Colonic mucosa (tissue), 4 donors: ENCODE results near the gene KCNK3. TPM values are rescaled to one million over a fixed set of nuclear protein-coding genes. Genes with fewer than 3 reads are reported as not detected.

ENCODE experiments used
- DNase-seq: peaks from one replicate; pipeline ENCODE4 v3.0.0-alpha.2; 2020
- H3K27ac ChIP-seq: fragments of 200-600 bp; one replicate; pipeline ENCODE4 v1.8.0; 2021
- H3K27me3 ChIP-seq: fragments of 200-600 bp; one replicate; pipeline ENCODE4 v1.8.0; 2021
- H3K36me3 ChIP-seq: fragments of 200-600 bp; one replicate; pipeline ENCODE4 v1.8.0; 2021
- H3K4me1 ChIP-seq: fragments of 200-600 bp; one replicate; pipeline ENCODE4 v1.8.0; 2021; ENCODE audit warnings: mild to moderate bottlenecking
- H3K4me3 ChIP-seq: fragments of 200-600 bp; one replicate; pipeline ENCODE4 v1.8.0; 2021
- H3K9ac ChIP-seq, 2 donors: one replicate each; pipeline ENCODE4 v1.7.0; 2013; ENCODE audit warnings: control low read depth in 2 of 2, low read depth in 2 of 2, low read length in 2 of 2
- H3K9me3 ChIP-seq: fragments of 200-600 bp; one replicate; pipeline ENCODE4 v1.8.0; 2021
- intact Hi-C: fragments of 100-400 bp; cut with DNase I; formaldehyde crosslinking; loops from one replicate; pipeline ENCODE4 v1.14.1; 2022
- total RNA-seq, 2 donors: library from RNA; stranded (reverse); fragmentation: NEBNext Ultra II Directional in 1 of 2; extraction: Animal tissue kit (Norgen Biotek cat#: 25700) in 1 of 2; gene quantifications; one replicate each; pipeline ENCODE4 v1.2.1, GENCODE V29; 2021
- TF ChIP-seq, protein P1 (sequence below): fragments of 200-600 bp; IDR thresholded peaks from one replicate; pipeline ENCODE4 v1.8.0; 2022; ENCODE audit warnings: antibody characterized with exemption, mild to moderate bottlenecking
- donor health status: healthy.
- donor health status: DM: no; HTN: no; CAD: no.
- donor health status: DM: no; HTN: no; CAD: no.

Gene KCNK3
- total RNA-seq, 2 donors from 2014 or later: 1.2 to 1.5 TPM

DNA sequence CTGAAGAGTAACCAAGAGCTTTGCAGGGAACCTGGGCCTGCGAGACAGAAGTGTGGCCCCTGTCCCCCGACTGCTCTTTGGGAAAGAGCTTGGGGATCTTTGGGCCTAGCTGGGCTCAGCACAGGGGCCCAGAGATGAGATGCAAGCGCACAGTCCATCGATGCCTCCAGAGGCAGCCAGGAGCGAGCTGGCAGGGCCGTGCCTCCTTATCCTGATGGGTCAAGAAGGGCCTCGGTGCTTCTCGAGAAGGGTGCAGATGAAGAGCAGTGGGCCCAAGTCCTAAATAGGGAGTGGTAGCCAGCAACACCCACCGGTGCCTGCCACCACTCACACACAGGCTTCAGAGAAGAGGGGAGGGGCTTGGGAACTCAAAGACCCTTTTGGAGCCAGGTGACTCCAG lies 17.6 kb downstream of the KCNK3 start:
- Histone ChIP-seq H3K9ac (no peak overlapping the region), H3K4me1 (no peaks in the 10 kb centered on the region), H3K36me3 (no peaks in the 10 kb centered on the region), H3K27ac (no peak overlapping the region), H3K9me3 (no peaks in the 10 kb centered on the region), H3K27me3 (no peaks in the 10 kb centered on the region), H3K4me3 (no peak overlapping the region)
- no peak for DNase-seq
- TF ChIP-seq, protein P1, sequence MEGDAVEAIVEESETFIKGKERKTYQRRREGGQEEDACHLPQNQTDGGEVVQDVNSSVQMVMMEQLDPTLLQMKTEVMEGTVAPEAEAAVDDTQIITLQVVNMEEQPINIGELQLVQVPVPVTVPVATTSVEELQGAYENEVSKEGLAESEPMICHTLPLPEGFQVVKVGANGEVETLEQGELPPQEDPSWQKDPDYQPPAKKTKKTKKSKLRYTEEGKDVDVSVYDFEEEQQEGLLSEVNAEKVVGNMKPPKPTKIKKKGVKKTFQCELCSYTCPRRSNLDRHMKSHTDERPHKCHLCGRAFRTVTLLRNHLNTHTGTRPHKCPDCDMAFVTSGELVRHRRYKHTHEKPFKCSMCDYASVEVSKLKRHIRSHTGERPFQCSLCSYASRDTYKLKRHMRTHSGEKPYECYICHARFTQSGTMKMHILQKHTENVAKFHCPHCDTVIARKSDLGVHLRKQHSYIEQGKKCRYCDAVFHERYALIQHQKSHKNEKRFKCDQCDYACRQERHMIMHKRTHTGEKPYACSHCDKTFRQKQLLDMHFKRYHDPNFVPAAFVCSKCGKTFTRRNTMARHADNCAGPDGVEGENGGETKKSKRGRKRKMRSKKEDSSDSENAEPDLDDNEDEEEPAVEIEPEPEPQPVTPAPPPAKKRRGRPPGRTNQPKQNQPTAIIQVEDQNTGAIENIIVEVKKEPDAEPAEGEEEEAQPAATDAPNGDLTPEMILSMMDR: no peak
- intact Hi-C loops: no loop called here

DNA sequence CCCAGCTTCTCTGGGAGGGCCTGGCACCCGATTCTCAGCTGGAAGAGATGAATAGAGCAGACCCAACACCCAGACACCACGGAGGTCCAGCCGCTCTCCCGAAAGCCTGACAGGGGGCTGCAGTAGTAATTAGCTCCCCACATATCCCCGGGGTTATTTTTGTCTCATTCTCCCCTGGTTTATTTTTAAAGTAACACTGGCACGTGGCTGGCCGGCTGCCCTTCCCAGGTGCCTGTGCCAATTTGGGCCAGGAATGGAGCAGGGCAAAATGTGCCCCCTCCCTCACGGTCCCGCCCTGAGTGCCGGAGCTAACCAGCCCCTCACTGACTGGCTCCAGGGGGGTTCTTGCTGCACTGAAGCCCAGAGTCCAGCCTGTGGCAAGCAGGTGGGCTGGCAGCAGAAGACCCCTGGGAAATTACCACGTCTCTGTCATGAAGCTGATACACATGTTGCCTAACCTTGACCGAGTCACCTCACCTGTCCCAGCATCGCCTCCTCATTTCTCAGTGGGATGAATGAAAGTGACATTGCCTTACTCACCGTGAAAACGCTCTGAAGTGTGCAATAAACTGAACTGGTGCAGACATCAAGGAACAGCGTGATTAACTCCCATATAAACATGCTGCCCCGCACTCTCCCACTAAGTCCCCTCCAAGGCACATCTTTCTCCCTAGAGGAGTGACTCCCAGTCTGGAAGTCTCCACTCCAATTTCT lies 18.4 kb downstream of the KCNK3 start:
- no peak for DNase-seq
- TF ChIP-seq, protein P1: no peak
- H3K27ac ChIP-seq: no peak overlapping the region
- no peaks in the 10 kb centered on the region for H3K4me1 ChIP-seq
- H3K9me3 ChIP-seq: no peaks in the 10 kb centered on the region
- H3K36me3 ChIP-seq: no peaks in the 10 kb centered on the region
- no peak overlapping the region for H3K4me3 ChIP-seq
- no peak overlapping the region for H3K9ac ChIP-seq
- no peaks in the 10 kb centered on the region for H3K27me3 ChIP-seq
- intact Hi-C loops: no loop called here

- Histone ChIP-seq H3K4me3 (no peak overlapping the region), H3K9me3 (no peaks in the 10 kb centered on the region), H3K36me3 (no peaks in the 10 kb centered on the region), H3K27ac (no peak overlapping the region), H3K27me3 (no peaks in the 10 kb centered on the region), H3K9ac (no peak overlapping the region), H3K4me1 (no peaks in the 10 kb centered on the region)
- intact Hi-C loops: no loop called here
- TF ChIP-seq, protein P1: no peak
- DNase-seq: no peak
These were observed 19.1 kb downstream of the KCNK3 start for GRCh38 chr2:26711457-26712161.

DNA sequence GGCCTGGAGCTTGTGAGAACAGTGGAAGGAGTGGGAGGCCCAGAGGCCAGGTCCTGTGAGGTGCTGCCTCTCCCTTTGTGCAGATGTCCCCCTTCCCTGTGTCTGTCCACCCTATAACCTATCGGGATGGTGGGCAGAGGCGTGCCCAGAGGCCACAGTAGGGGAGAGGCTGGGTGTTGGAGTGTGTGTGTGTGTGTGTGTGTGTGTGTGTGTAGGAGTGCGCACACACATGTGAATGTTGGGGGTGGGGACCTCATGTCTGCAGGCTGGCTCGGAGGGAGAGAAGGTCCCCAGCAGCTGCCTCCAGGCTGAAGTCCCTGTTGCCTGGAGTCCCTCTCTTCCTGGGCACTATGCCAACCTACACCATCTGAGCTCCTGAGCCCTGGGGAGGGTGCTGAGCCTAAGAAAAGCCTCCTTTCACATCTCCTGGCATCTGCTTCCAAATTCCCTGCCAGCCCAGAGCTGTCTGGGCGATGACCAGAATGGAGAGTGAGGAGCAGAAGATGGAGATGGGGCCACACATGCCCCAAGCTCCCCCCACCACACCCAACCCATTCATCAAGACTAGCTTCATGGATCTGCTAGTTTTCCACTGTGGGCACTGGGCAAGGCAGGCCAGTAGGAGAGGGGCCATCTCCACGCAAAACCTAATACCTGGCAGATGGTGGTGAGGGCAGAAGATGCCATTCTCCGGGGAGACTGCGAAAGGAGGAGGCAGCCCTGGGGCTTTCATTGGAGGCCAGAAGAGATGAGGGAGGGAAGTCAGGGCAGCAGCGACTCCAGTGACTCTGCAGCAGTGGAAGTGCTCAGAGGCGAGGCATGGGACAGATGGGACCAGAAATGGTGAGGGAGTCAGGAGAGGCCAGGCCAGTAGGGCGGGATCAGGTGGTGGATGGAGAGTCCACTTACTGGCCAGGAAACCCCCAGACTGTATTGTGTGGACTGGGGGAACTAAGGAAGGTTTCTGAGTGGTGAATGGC lies 20.3 kb downstream of the KCNK3 start:
- Histone ChIP-seq H3K4me1 (no peaks in the 10 kb centered on the region), H3K36me3 (no peaks in the 10 kb centered on the region), H3K27ac (no peak overlapping the region), H3K9ac (no peak overlapping the region), H3K27me3 (no peaks in the 10 kb centered on the region), H3K9me3 (no peaks in the 10 kb centered on the region), H3K4me3 (no peak overlapping the region)
- DNase-seq: no peak
- TF ChIP-seq, protein P1: no peak
- intact Hi-C loops: no loop called here

GRCh38 chr2:26715528-26716270 lies 23.2 kb downstream of the KCNK3 start:
- no peak for DNase-seq

More at GRCh38 chr2:26715528-26716270, 23.2 kb downstream of the KCNK3 start:
- no peaks in the 10 kb centered on the region for H3K27me3 ChIP-seq
- H3K27ac ChIP-seq: no peak overlapping the region
- no peaks in the 10 kb centered on the region for H3K9me3 ChIP-seq
- no peaks in the 10 kb centered on the region for H3K36me3 ChIP-seq
- no peak overlapping the region for H3K9ac ChIP-seq
- H3K4me3 ChIP-seq: no peak overlapping the region
- H3K4me1 ChIP-seq: peaks cover under 1% of the 10 kb centered on the region
- intact Hi-C loops: no loop called here
- TF ChIP-seq, protein P1: no peak
